ENCODE data around the gene APC. TPM values are rescaled to one million over a fixed set of nuclear protein-coding genes. Genes with fewer than 3 reads are reported as not detected.

APC gene
- total RNA-seq, 3 donors from 2014 or later = 42.7 to 62.8 (median 43.5) TPM

GRCh38 chr5:112866739-112867138, 129.1 kb downstream of the APC start:
- ATAC-seq (no peak), DNase-seq (no peak)
- Histone ChIP-seq H3K4me1 (ENCODE audit: low read depth) (peaks cover 9% of the 10 kb centered on the region), H3K4me3 (no peak overlapping the region), H3K9me3 (no peaks in the 10 kb centered on the region), H3K36me3 (ENCODE audit: low read depth) (peaks cover 4% of the 10 kb centered on the region)
- intact Hi-C loops (cut with DNase I, micrococcal nuclease) = no loop called here
- TF ChIP-seq, protein P1, sequence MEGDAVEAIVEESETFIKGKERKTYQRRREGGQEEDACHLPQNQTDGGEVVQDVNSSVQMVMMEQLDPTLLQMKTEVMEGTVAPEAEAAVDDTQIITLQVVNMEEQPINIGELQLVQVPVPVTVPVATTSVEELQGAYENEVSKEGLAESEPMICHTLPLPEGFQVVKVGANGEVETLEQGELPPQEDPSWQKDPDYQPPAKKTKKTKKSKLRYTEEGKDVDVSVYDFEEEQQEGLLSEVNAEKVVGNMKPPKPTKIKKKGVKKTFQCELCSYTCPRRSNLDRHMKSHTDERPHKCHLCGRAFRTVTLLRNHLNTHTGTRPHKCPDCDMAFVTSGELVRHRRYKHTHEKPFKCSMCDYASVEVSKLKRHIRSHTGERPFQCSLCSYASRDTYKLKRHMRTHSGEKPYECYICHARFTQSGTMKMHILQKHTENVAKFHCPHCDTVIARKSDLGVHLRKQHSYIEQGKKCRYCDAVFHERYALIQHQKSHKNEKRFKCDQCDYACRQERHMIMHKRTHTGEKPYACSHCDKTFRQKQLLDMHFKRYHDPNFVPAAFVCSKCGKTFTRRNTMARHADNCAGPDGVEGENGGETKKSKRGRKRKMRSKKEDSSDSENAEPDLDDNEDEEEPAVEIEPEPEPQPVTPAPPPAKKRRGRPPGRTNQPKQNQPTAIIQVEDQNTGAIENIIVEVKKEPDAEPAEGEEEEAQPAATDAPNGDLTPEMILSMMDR (IDR thresholded peaks at IDR 0.05) = no peak

DNA sequence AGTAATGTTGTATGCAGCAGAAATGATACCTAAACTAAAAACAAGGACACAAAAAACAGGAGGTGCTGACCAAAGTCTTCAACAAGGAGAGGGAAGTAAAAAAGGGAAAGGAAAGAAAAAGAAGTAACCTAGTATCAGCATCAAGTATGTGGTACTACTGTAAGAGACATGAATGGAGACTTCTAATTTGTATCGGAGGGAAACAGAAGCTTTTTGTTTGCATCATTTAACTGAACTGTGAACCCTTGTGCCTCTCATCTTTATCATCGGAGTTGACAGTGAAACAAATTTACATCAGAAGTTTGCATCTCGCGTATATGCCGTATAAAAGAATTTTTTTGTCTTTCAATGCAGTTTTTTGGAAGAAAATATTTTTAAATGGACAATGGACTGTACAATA, 129.7 kb downstream of the APC start:
- no peak for ATAC-seq
- intact Hi-C loops (cut with DNase I, micrococcal nuclease) = no loop called here
- peaks cover 4% of the 10 kb centered on the region for H3K36me3 ChIP-seq (ENCODE audit: low read depth)
- no peak for DNase-seq
- TF ChIP-seq, protein P1 (IDR thresholded peaks at IDR 0.05) = no peak
- H3K9me3 ChIP-seq = no peaks in the 10 kb centered on the region
- no peak overlapping the region for H3K4me3 ChIP-seq
- H3K4me1 ChIP-seq (ENCODE audit: low read depth) = peaks cover 2% of the 10 kb centered on the region

GRCh38 chr5:112869948-112870347, 132.3 kb downstream of the APC start:
- peaks cover 4% of the 10 kb centered on the region for H3K36me3 ChIP-seq (ENCODE audit: low read depth)
- intact Hi-C loops (cut with DNase I, micrococcal nuclease) = no loop called here
- TF ChIP-seq, protein P1 (IDR thresholded peaks at IDR 0.05) = no peak

DNA sequence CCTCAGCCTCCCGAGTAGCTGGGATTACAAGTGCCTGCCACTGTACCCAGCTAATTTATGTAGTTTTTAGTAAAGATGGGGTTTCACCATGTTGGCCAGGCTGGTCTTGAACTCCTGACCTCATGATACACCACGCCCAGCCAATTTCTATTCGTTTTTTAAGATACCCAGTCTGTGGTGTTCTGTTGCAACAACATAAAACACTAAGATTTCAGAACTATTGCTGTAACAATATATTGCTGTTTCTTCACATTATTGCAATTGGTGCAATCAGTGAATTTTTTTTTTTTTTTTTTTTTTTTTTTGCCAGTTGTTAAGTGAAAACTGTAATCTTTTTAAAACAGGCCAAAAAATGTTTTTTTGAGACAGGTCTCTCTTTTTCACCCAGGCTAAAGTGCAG, 133.3 kb downstream of the APC start:
- intact Hi-C loops (cut with DNase I, micrococcal nuclease) = no loop called here
- H3K4me3 ChIP-seq = no peak overlapping the region
- ATAC-seq (no peak), DNase-seq (no peak)
- H3K4me1 ChIP-seq (ENCODE audit: low read depth) = no peaks in the 10 kb centered on the region
- H3K9me3 ChIP-seq = no peaks in the 10 kb centered on the region
- H3K36me3 ChIP-seq (ENCODE audit: low read depth) = peaks cover 4% of the 10 kb centered on the region
- TF ChIP-seq, protein P1 (IDR thresholded peaks at IDR 0.05) = no peak

More at GRCh38 chr5:112869948-112870347, 132.3 kb downstream of the APC start:
- no peak for DNase-seq
- H3K4me1 ChIP-seq (ENCODE audit: low read depth) = no peaks in the 10 kb centered on the region
- H3K9me3 ChIP-seq = no peaks in the 10 kb centered on the region
- H3K4me3 ChIP-seq = no peak overlapping the region
- ATAC-seq = no peak

GRCh38 chr5:112876362-112876761, 138.7 kb downstream of the APC start:
- Histone ChIP-seq H3K36me3 (ENCODE audit: low read depth) (peaks cover 7% of the 10 kb centered on the region), H3K4me3 (no peak overlapping the region), H3K9me3 (no peaks in the 10 kb centered on the region), H3K4me1 (ENCODE audit: low read depth) (no peaks in the 10 kb centered on the region)
- no peak for ATAC-seq
- intact Hi-C loops (cut with DNase I, micrococcal nuclease) = no loop called here
- TF ChIP-seq, protein P1 (IDR thresholded peaks at IDR 0.05) = no peak
- DNase-seq = no peak

GRCh38 chr5:112878101-112878500, 140.4 kb downstream of the APC start:
- Histone ChIP-seq H3K36me3 (ENCODE audit: low read depth) (peaks cover 7% of the 10 kb centered on the region), H3K9me3 (no peaks in the 10 kb centered on the region), H3K4me3 (no peak overlapping the region), H3K4me1 (ENCODE audit: low read depth) (no peaks in the 10 kb centered on the region)
- intact Hi-C loops (cut with DNase I, micrococcal nuclease) = no loop called here
- ATAC-seq (no peak), DNase-seq (no peak)
- TF ChIP-seq, protein P1 (IDR thresholded peaks at IDR 0.05) = no peak

All from mucosa of descending colon (tissue), 3 donors.